NCI-H2081 (cell line): ENCODE measurements around the gene UNC13C.

Experiments
- DNase-seq, 2 experiments: peaks; one replicate each; lab custom pipeline; 2025; lab: John Stamatoyannopoulos, UW

UNC13C gene

DNA sequence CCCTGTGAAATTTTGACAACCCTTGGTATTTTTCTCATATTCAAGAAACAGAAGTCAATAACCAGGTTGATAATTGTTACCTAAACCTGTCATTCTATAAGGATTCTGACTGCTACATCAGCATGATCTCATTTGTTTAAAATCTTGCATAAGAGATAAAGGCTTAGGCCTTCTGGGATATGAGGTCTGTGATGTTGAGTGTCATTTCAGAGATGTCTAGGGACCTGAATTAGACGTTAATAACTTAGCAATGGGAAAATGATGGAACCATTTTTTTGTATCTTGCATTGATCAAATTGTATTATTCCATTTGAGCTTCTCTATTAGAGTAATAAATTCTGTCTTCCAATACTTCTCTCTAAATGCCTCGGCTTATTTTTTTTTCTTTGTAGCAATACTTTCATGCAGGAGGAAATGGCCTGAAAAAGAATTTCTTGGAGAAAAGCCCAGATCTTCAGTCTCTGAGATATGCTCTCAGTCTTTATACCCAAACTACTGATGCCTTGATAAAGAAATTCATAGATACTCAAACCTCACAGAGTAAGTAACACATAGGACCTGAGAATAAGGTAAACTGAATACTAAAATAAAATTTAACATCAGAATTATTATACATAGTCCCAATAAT lies 589.3 kb downstream of the UNC13C start:
- no peak for DNase-seq

DNA sequence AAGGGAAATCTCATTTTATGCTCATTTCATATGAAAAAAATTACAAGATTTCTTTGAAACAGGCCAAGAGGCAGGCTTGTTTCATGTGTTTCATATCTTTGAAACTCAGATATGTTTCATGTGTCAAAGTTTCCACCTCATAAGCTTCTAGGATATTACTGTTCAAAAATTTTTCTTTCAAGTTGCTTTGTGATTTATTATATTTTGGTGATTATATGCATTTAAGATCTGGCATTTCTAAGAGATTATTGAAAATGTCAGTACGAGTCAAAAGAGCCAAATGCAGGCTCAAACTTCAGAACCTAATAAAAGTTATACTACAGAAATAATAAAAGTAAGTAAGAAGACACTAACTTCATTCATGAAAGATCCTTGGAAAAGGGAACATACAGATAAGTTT lies 590.1 kb downstream of the UNC13C start:
- no peak for DNase-seq

DNA sequence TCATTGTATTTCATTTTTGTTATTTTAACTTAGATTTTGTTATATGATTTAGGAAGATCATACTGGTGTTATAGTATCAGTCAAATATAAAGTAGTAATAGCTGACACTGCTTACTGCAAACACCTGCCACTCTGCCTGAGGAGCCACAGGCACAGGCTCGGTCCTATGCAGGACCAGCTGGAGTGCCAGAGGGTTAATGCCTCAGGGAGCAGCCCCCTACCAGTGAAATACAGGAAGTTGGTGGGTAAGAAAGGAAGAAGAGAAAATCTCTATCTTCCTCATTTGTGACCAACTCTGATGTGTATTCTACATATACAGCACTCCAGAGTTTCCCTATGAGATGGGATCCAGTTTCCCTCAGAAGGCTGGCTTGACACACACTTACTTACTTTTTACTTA lies 593.3 kb downstream of the UNC13C start:
- no peak for DNase-seq

DNA sequence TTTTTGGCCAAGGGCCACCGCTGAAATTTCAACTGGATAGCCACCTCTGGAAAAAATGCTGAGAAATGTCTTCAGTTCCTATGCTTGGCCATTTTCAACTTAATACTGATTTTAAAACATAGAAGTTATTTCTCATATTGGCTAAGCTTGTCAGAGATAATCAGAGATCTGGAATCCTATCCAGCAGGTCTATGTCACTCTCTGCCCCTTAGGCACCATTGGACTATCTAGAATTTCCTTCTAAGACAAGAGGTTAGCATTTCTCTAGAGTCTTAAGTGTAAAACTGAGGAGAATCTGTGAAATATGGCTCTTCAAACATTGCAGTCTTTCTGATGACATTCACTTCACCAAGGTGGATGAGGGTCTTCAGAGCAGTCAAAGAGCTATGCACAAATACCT lies 597.3 kb downstream of the UNC13C start:
- DNase-seq: no peak

DNA sequence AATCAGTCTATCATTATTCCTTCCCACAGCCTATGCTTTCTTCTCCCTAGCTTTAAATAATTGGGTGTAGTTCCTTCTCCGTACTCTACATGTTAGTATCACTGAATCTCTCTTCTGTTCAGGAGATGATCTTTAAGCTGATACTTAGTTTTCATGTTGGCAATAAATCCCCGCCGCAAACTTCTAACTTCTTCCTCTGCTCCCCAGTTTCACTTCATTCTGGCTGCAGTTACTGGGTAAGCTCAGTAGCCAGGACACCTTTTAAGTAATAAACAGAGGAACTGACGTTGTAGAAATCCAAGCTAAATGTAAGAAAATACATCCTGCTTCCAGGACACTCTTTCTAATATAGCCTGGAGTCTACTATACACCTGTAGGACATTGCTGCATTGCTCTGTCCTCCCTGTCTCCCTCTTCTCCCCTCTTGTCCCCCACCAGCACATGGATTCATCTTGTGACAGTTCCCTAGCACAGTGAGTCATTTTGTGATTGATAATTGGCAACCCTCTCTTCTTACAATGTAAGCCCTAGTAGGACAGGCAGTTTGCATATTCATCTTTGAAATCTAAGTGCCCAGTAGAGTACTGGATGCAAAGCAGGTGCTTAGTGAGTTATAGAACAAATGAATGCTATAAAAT lies 598.2 kb downstream of the UNC13C start:
- DNase-seq: no peak

DNA sequence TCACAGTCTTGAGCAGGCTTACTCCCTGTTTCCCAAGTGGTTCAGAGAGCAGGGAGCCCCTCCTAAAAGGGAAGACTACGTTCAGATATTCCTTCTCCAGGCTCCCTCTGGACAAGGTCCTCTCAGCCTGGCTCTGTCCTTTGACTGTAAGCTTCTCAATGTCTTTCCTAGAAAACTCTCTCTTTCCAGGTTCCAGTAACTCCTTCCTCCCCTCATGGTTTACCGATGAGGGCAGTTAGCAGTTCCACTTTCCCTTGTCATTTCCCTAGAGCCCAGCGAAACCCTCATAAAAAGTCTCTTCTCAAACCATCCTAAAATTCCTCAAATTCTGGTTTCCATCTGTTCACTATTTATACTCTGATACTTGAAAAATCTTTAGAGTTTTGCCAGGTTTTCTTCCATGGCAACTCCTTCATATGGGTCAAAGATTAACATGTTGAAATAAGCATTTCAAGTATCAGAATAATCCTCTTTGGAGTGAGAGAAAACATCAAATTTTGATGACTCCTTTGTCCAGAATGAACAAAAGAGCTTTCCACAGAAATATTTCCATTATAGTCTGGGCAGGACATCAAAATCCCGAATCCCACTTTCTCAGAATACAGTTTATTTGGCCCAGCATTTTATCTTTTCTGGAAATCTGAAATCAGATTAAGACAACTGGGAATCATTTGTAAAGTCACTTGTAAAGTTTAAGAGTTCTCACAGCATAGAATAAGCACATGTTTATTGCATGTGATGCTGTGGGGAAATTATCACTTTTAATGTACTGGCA lies 599.4 kb downstream of the UNC13C start:
- no peak for DNase-seq

DNA sequence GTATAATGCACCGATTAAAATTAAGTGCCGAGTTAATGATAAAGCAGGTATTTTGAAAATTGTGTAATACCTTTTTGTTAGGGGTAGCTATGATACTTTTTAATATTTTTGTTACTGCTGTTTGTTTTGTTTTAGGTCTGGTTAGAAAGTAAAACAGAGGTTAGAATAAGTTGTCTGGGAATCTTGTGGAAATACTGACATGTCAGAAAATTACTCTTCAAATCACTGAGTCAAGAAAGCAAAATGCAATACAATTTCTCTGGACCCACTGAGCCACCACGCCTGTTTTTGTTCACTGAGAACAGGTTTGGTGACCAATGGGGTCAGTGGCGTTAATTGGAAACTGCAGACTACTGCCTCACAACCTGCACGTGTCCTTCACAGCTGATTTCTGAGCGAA lies 601.6 kb downstream of the UNC13C start:
- DNase-seq: no peak

DNA sequence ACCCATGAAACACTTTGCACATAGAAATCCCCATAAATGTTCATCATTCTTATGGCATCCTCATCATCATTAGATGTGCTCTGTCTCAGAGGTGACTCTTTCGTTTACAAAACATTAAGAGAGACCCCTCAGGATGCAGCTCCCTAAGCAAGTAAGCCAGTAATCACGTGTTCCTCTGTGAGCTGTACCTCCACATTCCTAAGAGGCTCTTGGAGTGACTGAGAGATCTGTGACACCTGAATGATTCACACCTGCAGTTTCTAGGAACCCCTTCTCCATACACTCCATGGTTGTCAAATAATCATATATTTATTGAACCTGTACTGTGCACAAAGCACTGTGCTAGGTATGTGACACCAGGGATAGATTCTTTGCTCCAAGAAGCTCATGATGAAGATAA lies 602.4 kb downstream of the UNC13C start:
- no peak for DNase-seq

DNA sequence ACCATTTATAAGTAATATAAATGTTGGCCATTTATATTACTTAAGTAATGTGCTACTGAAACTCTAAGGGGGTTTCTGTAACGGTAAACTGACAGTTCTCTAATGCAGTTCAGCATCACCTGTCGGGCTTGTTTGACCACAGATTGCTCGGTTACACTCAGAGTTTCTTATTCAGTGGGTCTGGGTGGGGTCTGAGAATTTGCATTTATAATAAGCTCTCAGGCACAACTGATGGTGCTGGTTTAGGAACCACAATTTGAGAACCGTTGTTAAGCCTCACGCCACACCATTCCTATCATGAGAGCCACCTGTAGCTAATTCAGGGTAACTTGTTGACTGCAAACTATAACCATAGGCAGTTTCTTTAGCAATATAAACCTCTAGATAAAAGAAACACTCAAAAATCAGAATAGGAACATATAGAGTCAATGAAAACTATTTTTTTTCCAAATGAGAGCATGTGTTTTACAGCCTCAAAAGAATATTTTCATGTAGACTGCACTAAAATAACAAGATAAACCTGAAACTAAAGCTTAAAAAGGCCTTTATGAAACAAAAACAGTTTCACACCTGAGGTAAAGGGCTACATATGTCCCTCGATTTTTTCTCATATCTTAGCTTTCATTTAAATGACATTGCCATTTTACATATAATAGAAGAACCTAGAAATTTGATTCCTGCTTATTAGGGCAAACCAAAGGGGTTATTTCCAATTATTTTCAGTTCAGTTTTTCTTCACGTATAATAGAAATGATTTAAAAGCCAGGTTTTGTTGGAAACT lies 604.8 kb downstream of the UNC13C start:
- no peak for DNase-seq

DNA sequence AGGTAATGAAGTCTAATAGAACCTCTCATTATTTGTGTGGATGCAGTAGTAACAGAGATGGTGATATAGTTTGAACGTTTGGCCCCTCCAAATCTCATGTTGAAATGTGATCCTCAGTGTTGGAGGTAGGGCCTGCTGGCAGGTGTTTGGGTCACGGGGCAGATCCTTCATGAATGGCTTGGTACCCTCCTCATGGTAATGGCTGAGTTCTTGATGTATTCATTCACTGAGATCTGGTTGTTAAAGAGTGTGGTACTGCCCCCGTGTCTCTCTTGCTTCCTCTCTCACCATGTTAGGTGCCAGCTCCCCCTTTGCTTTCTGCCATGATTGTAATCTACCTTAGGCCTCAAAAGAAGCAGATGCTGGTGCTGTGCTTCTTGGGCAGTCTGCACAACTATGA lies 606.8 kb downstream of the UNC13C start:
- DNase-seq: no peak

DNA sequence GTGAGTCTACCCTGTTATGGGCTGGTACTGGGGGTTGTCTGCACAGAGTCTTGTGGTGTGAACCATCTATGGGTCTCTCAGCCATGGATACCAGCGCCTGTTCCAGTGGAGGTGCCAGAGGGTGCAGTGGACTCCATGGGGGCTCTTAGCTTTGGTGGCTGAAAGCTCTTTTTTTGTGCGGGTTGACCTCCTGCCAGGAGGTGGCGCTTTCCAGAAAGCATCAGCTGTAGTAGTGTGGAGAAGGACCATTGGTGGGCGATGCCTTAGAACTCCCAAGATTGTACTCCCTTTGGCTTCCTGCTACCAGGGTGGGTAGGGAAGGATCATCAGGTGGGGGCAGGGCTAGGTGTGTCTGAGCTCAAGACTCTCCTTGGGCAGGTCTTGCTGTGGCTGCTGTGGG lies 615.9 kb downstream of the UNC13C start:
- no peak for DNase-seq

DNA sequence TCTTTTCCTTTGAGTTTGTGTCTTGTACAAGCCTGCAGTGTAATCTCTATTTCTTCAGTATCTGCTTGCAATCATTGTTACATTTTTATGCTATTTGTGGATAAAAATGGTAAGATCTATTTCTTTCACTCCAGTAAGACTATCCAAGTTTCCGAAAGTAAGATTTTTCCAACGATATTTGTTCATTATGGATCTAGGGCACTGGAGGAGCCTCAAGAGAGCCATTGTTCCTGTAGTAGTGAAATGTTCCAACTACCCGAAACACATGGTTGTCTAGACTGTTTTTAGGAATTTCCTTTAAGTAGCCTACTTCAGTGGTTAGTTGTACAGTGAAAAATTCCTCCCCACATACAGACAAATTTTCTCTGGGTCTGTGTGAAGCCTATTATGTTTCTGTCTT lies 621.1 kb downstream of the UNC13C start:
- no peak for DNase-seq

DNA sequence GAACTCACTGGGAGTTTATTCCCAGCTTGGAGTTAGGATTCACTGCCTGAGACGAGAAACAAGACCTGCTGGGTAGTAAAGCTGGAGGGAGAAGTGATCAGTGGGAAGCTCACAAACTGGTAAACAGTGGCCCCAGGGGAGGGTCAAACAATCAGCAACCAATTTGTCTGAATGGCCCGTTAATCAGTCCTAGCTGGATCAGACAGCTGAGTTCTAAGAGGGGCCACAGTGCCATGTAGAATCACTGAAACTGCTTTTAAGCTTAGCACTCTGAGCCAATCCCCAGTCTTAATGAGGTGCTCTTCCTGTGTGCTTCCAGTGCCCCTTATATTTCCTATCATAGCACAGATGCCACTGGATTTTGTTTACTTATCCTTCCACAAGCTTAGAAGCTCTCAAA lies 626.8 kb downstream of the UNC13C start:
- DNase-seq: no peak

DNA sequence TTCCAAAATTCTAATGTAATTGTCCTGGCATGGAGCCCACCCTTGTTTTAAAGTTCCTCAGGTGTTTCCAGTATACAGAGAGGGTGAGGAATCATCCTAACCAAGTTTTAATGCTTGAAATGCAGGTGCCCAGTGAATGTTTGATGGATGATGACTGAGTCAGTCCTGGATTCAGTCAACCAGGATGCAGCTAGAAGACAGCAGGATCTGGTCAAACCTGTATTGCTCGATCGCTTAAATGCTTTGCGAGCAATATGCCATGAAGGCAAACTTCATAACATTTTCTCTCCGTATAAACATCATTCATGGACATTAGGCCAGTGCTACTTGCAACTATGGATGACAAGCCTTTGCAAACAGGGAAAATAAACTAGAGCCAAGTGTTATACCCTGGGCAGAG lies 627.3 kb downstream of the UNC13C start:
- no peak for DNase-seq

DNA sequence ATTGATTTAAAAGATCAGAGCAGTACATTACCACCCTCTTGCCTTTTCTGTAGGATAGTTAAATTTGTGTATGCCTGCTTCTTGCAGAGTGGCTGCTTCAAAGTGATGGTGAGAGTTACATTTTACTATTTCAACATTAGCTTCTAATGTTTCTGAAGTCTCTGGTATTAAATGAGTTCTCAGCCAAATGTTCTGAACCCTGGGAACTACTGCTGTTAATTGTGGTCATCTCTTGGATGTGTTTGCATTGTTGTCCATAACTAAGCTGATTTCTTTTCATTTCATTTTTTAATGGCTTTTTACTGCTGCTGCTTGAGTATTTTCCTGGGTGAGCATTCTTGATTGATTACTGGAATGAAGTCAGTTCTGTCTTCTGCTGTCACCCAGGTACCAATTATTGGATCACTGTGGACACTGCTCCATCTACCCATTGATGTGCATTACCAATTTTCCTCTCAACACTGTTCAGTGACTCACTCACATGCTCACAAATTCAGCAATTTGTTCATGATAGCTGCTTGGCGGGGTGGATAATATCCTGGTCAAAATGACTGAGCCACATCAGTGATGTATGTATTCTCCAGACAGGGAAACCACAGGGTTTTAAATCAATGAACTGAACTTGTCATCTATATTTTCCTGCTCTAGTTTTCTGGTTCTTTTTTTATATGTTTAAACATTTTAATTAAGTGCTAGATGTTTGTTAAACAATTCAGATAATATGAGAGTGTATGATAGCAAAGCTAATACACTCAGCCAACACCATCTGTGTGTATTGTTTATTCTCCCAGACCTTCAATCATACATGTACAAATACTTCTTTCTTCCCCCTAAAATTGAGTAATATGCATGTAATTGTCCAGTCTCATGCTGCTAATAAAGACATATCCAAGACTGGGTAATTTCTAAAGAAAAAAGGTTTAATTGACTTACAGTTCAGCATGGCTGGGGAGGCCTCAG lies 630.9 kb downstream of the UNC13C start:
- no peak for DNase-seq

DNA sequence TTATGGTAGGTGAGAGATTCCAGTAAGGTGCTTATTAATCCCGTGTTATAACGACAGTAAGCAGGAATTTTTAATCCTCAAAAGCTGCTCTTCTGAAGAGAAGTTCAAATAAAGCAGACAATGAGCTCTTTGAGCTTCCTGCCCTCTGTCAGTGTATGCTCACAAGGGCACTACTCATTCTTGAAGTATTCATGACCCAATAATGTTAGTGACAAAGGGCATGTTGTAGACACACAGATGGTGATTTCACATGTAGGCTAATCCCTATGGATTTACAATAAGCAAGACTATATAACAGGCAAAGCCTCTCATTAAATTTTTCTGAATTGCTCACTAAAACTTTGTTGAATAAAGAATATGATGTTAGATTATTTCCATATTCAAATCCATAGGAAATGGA lies 639.9 kb downstream of the UNC13C start:
- no peak for DNase-seq

DNA sequence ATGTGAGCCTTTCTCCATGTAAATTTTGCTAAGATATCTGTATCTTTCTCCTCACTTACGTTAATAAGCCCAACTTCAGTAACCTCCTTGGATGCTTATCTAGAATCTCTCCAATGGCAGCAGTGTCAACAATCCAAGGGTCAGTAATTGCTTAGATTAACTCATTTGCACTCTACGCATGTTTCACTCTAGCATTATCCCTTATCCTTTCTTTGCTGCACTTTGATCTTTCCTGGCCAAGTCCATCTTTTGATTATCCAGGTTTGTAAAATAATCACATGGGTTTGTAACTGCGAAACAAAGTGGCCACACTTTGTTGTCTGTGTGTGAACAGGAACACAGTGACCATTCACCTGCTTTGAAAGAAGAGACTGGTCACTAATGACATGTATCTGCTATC lies 640.9 kb downstream of the UNC13C start:
- DNase-seq: no peak

DNA sequence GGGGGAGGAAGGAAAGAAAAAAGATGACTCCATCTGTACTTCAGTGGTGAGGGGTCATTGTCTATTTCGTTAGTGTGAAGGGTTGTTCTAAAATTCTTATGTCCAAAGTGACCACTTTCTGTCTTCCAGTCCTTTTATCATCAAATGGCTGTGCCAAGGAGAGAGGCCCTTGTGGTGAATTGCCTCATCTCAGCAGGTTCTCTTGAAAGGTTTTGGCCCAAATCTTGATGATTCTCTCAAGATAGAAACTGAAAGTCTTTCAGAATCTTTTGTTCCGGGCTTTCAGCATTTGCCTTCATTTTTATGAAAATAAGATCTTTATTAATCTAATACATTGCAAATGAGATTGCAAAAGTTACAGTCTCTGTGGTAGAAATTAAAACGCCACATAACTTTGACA lies 642.7 kb downstream of the UNC13C start:
- DNase-seq: no peak

DNA sequence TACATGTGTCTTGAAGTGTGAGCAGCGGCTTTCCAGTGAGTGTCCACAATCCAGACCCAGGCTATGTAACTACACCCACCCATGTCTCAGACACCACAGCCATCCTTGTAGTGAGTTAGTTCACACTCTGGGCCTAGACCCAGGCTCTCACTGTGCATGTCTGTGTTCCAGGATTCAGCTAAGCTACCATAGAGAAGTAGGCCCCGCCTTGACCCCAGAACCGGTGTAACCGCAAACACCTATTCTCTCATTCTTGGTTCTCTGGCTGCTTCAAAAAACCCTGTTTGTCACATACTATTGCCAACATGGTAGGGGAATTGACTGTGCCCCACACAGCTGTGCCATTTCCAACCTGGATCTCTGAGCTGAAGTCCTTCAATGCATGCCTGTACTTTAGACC lies 657.9 kb downstream of the UNC13C start:
- no peak for DNase-seq

DNA sequence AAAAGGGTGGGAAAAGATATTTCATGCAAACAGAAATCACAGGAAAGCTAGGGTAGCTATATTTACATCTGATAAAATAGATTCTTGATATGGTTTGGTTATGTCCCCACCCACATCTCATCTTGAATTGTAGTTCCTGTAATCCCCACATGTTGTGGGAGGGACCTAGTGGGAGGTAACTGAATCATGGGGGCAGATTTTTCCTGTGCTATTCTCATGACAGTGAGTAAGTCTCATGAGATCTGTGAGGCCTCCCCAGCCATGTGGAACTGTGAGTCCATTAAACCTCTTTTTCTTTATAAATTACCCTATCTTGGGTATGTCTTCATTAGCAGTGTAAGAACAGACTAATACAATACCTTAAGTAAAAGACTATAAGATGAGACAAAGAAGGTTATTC lies 660.4 kb downstream of the UNC13C start:
- no peak for DNase-seq

DNA sequence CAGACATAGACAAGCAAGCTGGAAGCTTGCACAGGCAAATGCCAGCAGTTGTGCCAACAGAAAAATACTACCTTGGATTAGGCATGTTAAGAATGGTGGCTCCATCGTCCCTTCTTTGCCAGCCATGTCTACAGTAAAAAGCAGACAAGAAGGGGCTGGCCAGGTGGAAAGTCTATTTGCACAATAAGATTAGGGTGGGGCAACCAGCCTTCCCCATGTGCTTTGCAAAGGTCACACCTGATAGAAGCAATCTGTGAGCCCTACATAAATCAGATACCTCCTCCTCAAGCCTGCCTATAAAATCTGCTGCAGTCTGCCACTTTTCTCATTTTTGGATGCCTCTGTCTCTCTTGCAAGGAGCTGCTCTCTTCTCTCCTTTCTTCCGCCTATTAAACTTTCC lies 662.6 kb downstream of the UNC13C start:
- DNase-seq: no peak

DNA sequence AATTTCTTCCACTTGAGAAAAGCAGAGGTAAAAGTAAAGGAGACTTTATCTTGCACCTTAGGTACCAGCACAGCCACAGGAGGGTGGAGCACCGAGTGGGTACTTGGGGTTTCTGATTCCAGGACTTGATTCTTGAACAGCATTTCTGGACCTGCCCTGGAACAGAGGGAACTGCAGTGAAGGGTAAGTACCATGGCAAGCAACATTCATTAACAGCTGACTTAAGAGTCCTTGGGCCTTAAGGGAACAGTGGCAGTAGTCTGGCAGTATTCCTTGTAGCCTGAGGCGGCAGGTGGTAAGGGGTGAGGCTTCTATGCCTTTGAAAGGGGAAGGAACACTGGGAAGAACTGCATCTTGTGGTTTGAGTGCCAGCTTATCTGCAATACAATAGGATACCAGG lies 666.6 kb downstream of the UNC13C start:
- DNase-seq: no peak
